Caco-2 (cell line): ENCODE results near the gene NAP1L4. TPM values are rescaled to one million over a fixed set of nuclear protein-coding genes. Genes with fewer than 3 reads are reported as not detected.

ENCODE experiments used
- BruUV-seq: library from RNA; stranded (reverse); fragments of 400-500 nt; replicated peaks from 2 replicates; lab custom pipeline; 2021; lab: Mats Ljungman, UMichigan
- CTCF ChIA-PET: fragments of 300-600 bp; sonication (Branson Sonifier 250); formaldehyde crosslinking; loops from one replicate; lab custom pipeline; 2022; ENCODE audit warnings: antibody characterized with exemption; lab: Charles Lee
- POLR2A ChIA-PET: fragments of 300-600 bp; sonication (Branson Sonifier 250); formaldehyde crosslinking; loops from one replicate; lab custom pipeline; 2022; ENCODE audit warnings: antibody characterized with exemption; lab: Charles Lee
- DNase-seq, 2 experiments: peaks; one replicate each; pipeline versions ENCODE4 v3.0.0 to v3.0.0-alpha.2; 2020 to 2022
- H3K27me3 ChIP-seq: replicated peaks from 2 replicates; pipeline ENCODE4 v1.6.0; 2011; ENCODE audit warnings: low read length; ENCODE audit not compliant: control insufficient read depth, insufficient read depth
- H3K36me3 ChIP-seq: 2 replicates; pipeline ENCODE4 v1.5.1; 2011; ENCODE audit warnings: low read length; ENCODE audit not compliant: control insufficient read depth, insufficient read depth
- H3K4me1 ChIP-seq: fragments of 250-450 bp; sonication (Bioruptor Pico); 2 replicates; pipeline ENCODE4 v1.5.1; 2020; ENCODE audit warnings: mild to moderate bottlenecking
- H3K4me3 ChIP-seq: 2 replicates; pipeline ENCODE4 v1.5.1; 2011; ENCODE audit warnings: low read depth, mild to moderate bottlenecking, control low read depth, low read length
- H3K9me3 ChIP-seq: fragments of 250-450 bp; sonication (Bioruptor Pico); 2 replicates; pipeline ENCODE4 v1.5.1; 2020; ENCODE audit warnings: mild to moderate bottlenecking, moderate library complexity
- H3K27ac Mint-ChIP-seq: one replicate; pipeline ENCODE4 v1.8.0; 2022; ENCODE audit warnings: mixed read lengths; ENCODE audit not compliant: unreplicated experiment
- H3K27me3 Mint-ChIP-seq: one replicate; pipeline ENCODE4 v1.8.0; 2022; ENCODE audit warnings: mixed read lengths; ENCODE audit not compliant: insufficient read depth, unreplicated experiment
- H3K36me3 Mint-ChIP-seq: one replicate; pipeline ENCODE4 v1.8.0; 2022; ENCODE audit warnings: mild to moderate bottlenecking, mixed read lengths; ENCODE audit not compliant: insufficient read depth, unreplicated experiment
- H3K4me1 Mint-ChIP-seq: one replicate; pipeline ENCODE4 v1.8.0; 2022; ENCODE audit warnings: low read depth, mixed read lengths; ENCODE audit not compliant: unreplicated experiment
- H3K4me3 Mint-ChIP-seq: one replicate; pipeline ENCODE4 v1.8.0; 2022; ENCODE audit warnings: mild to moderate bottlenecking, moderate library complexity, mixed read lengths; ENCODE audit not compliant: unreplicated experiment
- H3K9me3 Mint-ChIP-seq: one replicate; pipeline ENCODE4 v1.8.0; 2022; ENCODE audit warnings: mixed read lengths; ENCODE audit not compliant: unreplicated experiment
- CTCF ChIP-seq, 2 experiments: fragments of 200-600 bp in 1 of 2; IDR thresholded peaks; 1 replicate in 1 of 2; 2 replicates in 1 of 2; pipeline versions ENCODE4 v1.5.1 to v1.8.0; 2011 to 2022; ENCODE audit warnings: antibody characterized with exemption in 1 of 2, control low read depth in 1 of 2, inconsistent platforms in 1 of 2, low read depth in 1 of 2, low read length in 1 of 2, mild to moderate bottlenecking in 1 of 2, moderate library complexity in 1 of 2; ENCODE audit not compliant: insufficient read depth in 1 of 2, severe bottlenecking in 1 of 2, unreplicated experiment in 1 of 2
- intact Hi-C: fragments of 100-400 bp; cut with micrococcal nuclease; formaldehyde crosslinking; loops from one replicate; pipeline ENCODE4 v1.10.0; 2022; ENCODE audit not compliant: unreplicated experiment
- total RNA-seq: library from RNA; stranded (reverse); gene quantifications from 2 replicates; pipeline ENCODE4 v1.2.3, GENCODE V29; 2022

Gene NAP1L4
- total RNA-seq, 1 experiment from 2014 or later = 215 TPM

GRCh38 chr11:3037040-3037944 is 45.2 kb upstream of the NAP1L4 start:
- ChIA-PET CTCF (interaction anchor here (1.2 to 4.7 kb wide), 3 partner anchors 12 to 54 kb away, joined by 3 to 83 read pairs (median 3); no protein-coding TSS in a partner anchor), POLR2A (no interaction called here)
- Histone ChIP-seq H3K4me1 (no peaks in the 10 kb centered on the region), H3K27me3 (no peaks in the 10 kb centered on the region), H3K4me3 (no peak overlapping the region), H3K36me3 (peaks cover 2% of the 10 kb centered on the region; the same call in 1 of the 2 replicates), H3K9me3 (no peaks in the 10 kb centered on the region)
- no TSS peak for BruUV-seq
- no peak overlapping the region for H3K27ac Mint-ChIP-seq
- DNase-seq = peak; percentile 74 to 81
- TF ChIP-seq CTCF (IDR thresholded peaks at IDR 0.05; ENCODE audit: insufficient read depth in 1 of 2, low read depth in 1 of 2, low read length in 1 of 2, severe bottlenecking in 1 of 2, unreplicated experiment in 1 of 2) = peak; percentile 88
- no peak overlapping the region for H3K4me3 Mint-ChIP-seq
- no peaks in the 10 kb centered on the region for H3K9me3 Mint-ChIP-seq
- intact Hi-C loops = loop anchor here (1.0 kb wide), 3 partner anchors 20 to 180 kb away; partner anchors contain the start of gene CARS1
- H3K27me3 Mint-ChIP-seq = no peaks in the 10 kb centered on the region
- peaks cover 87% of the 10 kb centered on the region for H3K36me3 Mint-ChIP-seq
- H3K4me1 Mint-ChIP-seq = peaks cover 2% of the 10 kb centered on the region

- Histone ChIP-seq H3K9me3 (no peaks in the 10 kb centered on the region), H3K27me3 (no peaks in the 10 kb centered on the region), H3K36me3 (peaks cover 2% of the 10 kb centered on the region; the same call in 1 of the 2 replicates), H3K4me1 (no peaks in the 10 kb centered on the region), H3K4me3 (no peak overlapping the region)
- Mint-ChIP-seq H3K4me3 (no peak overlapping the region), H3K27ac (no peak overlapping the region), H3K4me1 (no peaks in the 10 kb centered on the region), H3K36me3 (peaks cover 87% of the 10 kb centered on the region), H3K27me3 (no peaks in the 10 kb centered on the region), H3K9me3 (no peaks in the 10 kb centered on the region)
- intact Hi-C loops = no loop called here
- DNase-seq = no peak
- BruUV-seq = no TSS peak
- ChIA-PET POLR2A (no interaction called here), CTCF (interaction anchor here (4.7 kb wide), 1 partner anchor 55 kb away, joined by 83 read pairs; no protein-coding TSS in a partner anchor)
- no peak for TF ChIP-seq CTCF (IDR thresholded peaks at IDR 0.05; ENCODE audit: insufficient read depth in 1 of 2, low read depth in 1 of 2, low read length in 1 of 2, severe bottlenecking in 1 of 2, unreplicated experiment in 1 of 2)
Observed at GRCh38 chr11:3036419-3036818, 44.3 kb upstream of the NAP1L4 start.

DNA sequence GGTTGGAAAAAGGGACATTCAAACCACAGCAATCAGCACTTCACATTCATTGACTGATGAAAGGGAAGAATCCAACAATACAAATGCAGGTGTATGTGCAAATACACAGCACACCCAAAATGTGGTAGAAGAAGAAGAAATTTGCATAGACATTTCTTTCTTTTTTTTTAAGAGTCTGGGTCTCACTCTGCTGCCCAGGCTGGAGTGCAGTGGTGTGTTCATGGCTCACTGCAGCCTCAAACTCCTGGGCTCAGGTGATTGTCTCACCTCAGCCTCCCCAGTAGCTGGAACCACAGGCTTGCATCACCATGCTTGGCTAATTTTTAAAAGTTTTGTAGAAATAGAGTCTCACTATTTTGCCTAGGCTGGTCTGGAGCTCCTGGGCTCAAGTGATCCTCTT is 43.2 kb upstream of the NAP1L4 start:
- no peaks in the 10 kb centered on the region for H3K4me1 Mint-ChIP-seq
- H3K4me1 ChIP-seq = no peaks in the 10 kb centered on the region
- no peak for TF ChIP-seq CTCF (IDR thresholded peaks at IDR 0.05; ENCODE audit: insufficient read depth in 1 of 2, low read depth in 1 of 2, low read length in 1 of 2, severe bottlenecking in 1 of 2, unreplicated experiment in 1 of 2)
- no peak overlapping the region for H3K27ac Mint-ChIP-seq
- no peak for DNase-seq
- no TSS peak for BruUV-seq
- H3K27me3 ChIP-seq = no peaks in the 10 kb centered on the region
- no peaks in the 10 kb centered on the region for H3K9me3 ChIP-seq
- no peaks in the 10 kb centered on the region for H3K27me3 Mint-ChIP-seq
- peaks cover 2% of the 10 kb centered on the region for H3K36me3 ChIP-seq
- H3K36me3 Mint-ChIP-seq = peaks cover 95% of the 10 kb centered on the region
- H3K9me3 Mint-ChIP-seq = no peaks in the 10 kb centered on the region
- intact Hi-C loops = no loop called here
- H3K4me3 ChIP-seq = no peak overlapping the region
- ChIA-PET POLR2A (no interaction called here), CTCF (interaction anchor here (4.7 kb wide), 1 partner anchor 56 kb away, joined by 83 read pairs; no protein-coding TSS in a partner anchor)
- no peak overlapping the region for H3K4me3 Mint-ChIP-seq
